PFSK-1 (cell line): Measurements from ENCODE around the gene PRKN.

Experiments used
- TAF1 ChIP-seq: IDR thresholded peaks from 2 replicates; pipeline ENCODE4 v1.6.1; 2012; ENCODE audit warnings: low read length, control low read depth, borderline replicate concordance; ENCODE audit not compliant: insufficient read depth
- TF ChIP-seq, protein P1 (sequence below), 2 experiments: IDR thresholded peaks; 2 replicates each; pipeline versions ENCODE4 v1.6.1 to v1.8.0; 2011 to 2012; ENCODE audit warnings: low read depth in 2 of 2, low read length in 2 of 2, control low read depth in 1 of 2, inconsistent platforms in 1 of 2, mild to moderate bottlenecking in 1 of 2, moderate library complexity in 1 of 2; ENCODE audit not compliant: insufficient read depth in 1 of 2

DNA sequence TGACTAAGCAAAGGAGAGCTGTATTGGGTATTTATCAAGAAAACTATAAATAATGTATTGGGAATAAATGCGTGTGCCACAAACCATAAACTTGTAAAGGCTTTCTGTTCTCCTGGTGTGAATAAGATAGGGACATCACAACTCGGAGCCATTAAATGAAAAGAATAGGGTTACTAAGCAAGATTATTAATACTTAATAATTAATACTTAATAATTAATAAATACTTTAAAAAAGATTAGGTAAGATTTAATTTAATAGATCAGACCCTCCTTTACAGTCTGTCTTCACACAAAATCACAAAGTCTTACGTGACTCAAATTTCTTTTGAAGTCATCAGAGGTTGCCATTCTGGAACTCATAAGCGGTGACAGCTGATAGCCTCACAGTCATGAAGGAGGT, 648.9 kb downstream of the PRKN start:
- TF ChIP-seq, protein P1, sequence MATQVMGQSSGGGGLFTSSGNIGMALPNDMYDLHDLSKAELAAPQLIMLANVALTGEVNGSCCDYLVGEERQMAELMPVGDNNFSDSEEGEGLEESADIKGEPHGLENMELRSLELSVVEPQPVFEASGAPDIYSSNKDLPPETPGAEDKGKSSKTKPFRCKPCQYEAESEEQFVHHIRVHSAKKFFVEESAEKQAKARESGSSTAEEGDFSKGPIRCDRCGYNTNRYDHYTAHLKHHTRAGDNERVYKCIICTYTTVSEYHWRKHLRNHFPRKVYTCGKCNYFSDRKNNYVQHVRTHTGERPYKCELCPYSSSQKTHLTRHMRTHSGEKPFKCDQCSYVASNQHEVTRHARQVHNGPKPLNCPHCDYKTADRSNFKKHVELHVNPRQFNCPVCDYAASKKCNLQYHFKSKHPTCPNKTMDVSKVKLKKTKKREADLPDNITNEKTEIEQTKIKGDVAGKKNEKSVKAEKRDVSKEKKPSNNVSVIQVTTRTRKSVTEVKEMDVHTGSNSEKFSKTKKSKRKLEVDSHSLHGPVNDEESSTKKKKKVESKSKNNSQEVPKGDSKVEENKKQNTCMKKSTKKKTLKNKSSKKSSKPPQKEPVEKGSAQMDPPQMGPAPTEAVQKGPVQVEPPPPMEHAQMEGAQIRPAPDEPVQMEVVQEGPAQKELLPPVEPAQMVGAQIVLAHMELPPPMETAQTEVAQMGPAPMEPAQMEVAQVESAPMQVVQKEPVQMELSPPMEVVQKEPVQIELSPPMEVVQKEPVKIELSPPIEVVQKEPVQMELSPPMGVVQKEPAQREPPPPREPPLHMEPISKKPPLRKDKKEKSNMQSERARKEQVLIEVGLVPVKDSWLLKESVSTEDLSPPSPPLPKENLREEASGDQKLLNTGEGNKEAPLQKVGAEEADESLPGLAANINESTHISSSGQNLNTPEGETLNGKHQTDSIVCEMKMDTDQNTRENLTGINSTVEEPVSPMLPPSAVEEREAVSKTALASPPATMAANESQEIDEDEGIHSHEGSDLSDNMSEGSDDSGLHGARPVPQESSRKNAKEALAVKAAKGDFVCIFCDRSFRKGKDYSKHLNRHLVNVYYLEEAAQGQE (IDR thresholded peaks at IDR 0.05; ENCODE audit: insufficient read depth in 1 of 2, low read depth in 2 of 2, low read length in 2 of 2) = no peak
- TF ChIP-seq TAF1 = no peak
